Femur (tissue), 1 donor: ENCODE measurements around the gene SLC22A23.

Experiments
- DNase-seq: peaks from one replicate; pipeline ENCODE4 v3.0.0-alpha.2; 2017

Gene SLC22A23

GRCh38 chr6:3280866-3281465 lies 175.9 kb downstream of the SLC22A23 start:
- peak; percentile 21 for DNase-seq

- DNase-seq, result peak; percentile 25
Measured at GRCh38 chr6:3280091-3280490, 176.8 kb downstream of the SLC22A23 start.

- DNase-seq, result peak; percentile 14
Measured at GRCh38 chr6:3278691-3279090, 178.2 kb downstream of the SLC22A23 start.

DNA sequence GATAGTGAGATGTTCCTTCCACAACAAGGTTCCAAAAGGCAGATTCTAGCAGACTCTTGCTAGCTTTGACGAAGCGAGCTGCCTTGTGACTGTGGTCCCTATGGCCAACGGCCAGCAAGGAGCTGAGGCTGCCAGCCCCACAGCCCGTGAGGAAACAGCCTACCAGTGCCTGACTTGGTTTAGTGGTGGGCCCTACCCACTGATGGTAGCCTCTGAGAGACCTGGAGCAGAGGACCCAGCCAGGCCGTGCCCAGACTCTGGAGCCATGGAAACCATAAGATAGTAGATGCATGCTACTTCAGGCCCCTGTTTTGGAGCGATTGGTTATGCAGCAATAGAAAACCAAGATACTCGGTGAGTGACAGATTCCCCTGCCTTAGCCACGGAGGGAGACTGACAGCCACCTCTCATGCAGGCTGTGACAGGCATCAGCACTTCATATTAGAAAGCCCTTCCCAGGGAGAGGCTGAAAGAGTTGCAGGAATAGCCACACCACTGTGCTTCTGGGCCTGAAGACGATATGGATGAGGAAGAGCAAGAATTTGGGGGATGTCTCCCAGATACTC lies 178.9 kb downstream of the SLC22A23 start:
- DNase-seq, result no peak

- no peak for DNase-seq
Measured at GRCh38 chr6:3277251-3277650, 179.6 kb downstream of the SLC22A23 start.

GRCh38 chr6:3276174-3277167 lies 180.4 kb downstream of the SLC22A23 start:
- DNase-seq, result no peak

DNA sequence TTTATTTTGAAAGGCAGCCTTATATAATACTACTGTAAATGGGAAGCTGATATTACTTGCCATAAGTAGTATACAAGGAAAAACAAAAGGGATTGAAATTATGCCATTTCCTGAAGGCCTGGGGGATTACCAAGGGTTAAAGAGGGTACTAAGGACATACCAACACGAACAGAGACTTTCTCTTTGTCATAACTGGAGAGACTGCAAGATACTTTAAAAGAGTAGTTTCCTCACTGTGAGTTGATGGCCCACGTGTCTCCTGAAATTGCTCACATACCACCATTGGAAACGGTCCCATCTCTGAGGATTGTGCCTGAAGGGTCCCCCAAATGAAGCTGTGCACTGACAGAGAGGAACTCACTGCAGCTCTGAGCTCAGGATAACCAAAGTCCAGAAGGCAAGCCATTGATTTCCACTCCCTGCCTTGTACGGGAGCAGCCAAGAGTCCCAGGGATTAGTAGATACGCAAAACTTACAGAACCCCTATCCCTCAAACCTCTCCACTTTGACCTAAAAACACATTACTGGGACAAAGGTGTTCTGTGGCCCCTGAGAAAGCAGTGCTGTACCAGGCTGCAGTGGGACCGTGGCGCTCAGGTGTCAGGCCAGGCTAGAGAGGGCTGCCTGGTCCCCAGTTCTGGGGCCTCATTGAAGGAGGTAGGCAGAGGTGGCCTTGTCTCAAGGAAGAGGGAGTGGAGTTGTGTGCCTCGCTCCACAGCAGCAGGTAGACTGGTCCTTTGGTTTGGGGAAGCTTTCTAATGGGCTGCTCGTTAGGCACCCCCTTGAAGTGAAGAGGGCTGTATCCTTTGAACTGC lies 182.9 kb downstream of the SLC22A23 start:
- DNase-seq, result no peak

- no peak for DNase-seq
Measured at GRCh38 chr6:3272911-3273547, 183.8 kb downstream of the SLC22A23 start.

GRCh38 chr6:3271756-3272155 lies 185.1 kb downstream of the SLC22A23 start:
- no peak for DNase-seq

DNA sequence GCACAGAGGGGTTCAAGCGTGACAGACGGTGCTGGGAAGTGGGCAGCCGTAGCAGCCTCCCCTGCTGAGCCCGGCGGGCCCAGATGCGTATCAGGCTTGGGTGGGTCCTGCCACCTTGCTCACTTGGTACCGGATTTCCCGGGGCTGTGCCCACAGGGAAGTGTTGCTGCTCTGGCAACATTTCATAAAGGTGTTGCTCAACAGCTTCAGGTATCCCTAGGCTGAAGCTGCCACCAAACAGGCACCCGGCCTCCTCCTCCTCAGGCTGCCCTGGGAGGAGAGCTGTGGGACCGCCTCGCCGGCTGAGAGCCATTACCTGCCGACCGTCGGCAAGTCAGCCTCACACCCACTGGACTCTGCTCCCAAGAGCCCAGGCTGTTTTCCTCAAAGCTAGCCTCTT lies 186.6 kb downstream of the SLC22A23 start:
- no peak for DNase-seq

GRCh38 chr6:3269281-3269975 lies 187.4 kb downstream of the SLC22A23 start:
- no peak for DNase-seq

- no peak for DNase-seq
Measured at GRCh38 chr6:3268680-3269079, 188.2 kb downstream of the SLC22A23 start.

GRCh38 chr6:3267162-3267561 lies 189.7 kb downstream of the SLC22A23 start:
- no peak for DNase-seq

- DNase-seq, result no peak
Measured at GRCh38 chr6:3266170-3266569, 190.7 kb downstream of the SLC22A23 start.

DNA sequence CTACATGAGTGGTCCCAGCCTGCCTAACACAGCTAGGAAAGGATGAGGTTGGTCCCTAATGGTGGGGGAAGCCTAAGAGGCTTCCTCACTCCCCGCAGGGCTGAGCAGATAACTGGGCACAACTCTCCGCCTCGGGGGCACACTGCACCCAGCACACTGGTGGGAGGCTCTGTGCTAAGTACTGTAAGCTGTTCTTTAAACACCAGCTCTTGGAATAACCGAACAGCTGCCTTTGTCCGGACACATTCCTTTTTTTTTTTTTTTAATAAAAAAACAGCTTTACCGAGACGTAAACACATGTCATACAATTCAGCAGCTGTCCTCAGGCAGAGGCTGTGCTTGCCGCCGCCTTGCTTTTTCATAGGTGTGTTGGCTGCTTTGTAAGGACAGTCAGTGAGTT lies 191.2 kb downstream of the SLC22A23 start:
- DNase-seq, result no peak

GRCh38 chr6:3264356-3264755 lies 192.5 kb downstream of the SLC22A23 start:
- DNase-seq, result no peak

- no peak for DNase-seq
Measured at GRCh38 chr6:3263096-3263495, 193.8 kb downstream of the SLC22A23 start.

GRCh38 chr6:3261921-3262320 lies 194.9 kb downstream of the SLC22A23 start:
- no peak for DNase-seq

- no peak for DNase-seq
Measured at GRCh38 chr6:3261518-3261820, 195.4 kb downstream of the SLC22A23 start.

DNA sequence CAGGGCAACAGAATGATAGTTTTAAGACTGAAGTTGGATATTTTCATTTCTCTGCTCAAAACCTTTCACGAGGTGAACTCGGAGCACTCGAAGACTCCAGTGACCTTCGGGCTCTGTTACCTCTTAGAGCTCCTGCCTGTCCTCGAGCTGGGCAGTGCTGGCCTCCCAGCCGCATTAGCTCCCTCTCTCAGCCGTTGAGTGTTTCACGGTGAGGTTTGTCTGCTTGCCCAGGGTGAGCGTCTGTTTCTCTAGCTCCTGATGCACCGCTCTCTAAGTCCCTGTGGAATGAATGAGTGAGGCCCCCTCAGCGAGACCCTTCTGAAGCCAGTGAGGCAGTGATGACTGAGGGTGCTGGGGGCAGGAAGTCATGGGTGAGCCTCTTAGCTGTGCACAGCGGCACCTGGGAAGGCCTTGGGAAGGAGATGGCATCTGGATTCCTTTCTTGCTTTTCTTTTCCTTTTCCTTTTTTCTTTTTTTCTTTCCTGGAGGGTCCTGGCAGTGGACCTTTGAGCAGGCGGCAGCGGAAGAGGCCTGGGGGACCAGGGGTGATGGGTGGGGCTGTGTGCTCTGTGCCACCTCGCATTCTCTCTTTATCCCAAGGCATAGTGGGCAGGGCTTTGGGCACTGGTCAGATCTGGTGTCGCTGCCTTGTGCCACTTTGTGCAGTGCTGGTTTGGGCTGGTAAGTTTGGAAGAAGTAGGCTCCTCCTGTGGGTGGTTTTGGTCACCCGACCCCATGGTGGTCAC lies 195.9 kb downstream of the SLC22A23 start:
- DNase-seq, result no peak

DNA sequence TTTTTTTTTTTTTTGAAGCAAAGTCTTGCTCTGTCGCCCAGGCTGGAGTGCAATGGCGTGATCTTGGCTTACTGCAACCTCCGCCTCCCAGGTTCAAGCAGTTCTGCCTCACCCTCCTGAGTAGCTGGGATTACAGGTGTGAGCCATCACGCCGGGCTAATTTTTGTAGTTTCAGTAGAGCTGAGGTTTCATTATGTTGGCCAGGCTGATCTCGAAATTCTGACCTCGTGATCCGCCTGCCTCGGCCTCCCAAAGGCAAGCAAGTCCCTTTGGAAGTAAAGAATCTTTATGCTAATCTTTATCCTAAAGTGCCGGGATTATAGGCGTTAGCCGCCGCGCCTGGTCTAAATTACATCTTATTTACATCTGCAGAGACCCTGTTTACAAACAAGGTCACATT lies 196.6 kb downstream of the SLC22A23 start:
- no peak for DNase-seq
